ENCODE results near the gene MFAP3.

DNA sequence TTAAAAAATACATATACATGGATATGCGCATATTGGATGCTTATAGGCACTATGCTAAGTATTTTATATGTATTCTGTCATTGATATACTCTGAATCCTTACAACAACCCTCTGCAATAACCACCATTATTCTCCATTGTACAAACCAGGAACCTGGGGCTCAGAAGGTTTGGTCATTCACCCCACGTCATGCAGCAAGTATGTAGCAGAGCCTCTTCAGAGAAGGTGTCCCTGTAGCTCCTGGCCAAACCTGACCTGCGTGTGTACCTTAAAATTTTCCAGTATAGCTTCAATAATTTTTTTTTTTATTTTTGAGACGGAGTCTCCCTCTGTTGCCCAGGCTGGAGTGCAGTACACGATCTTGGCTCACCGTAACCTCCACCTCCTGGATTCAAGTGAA, 51.9 kb downstream of the MFAP3 start:
- TF ChIP-seq, protein P1, sequence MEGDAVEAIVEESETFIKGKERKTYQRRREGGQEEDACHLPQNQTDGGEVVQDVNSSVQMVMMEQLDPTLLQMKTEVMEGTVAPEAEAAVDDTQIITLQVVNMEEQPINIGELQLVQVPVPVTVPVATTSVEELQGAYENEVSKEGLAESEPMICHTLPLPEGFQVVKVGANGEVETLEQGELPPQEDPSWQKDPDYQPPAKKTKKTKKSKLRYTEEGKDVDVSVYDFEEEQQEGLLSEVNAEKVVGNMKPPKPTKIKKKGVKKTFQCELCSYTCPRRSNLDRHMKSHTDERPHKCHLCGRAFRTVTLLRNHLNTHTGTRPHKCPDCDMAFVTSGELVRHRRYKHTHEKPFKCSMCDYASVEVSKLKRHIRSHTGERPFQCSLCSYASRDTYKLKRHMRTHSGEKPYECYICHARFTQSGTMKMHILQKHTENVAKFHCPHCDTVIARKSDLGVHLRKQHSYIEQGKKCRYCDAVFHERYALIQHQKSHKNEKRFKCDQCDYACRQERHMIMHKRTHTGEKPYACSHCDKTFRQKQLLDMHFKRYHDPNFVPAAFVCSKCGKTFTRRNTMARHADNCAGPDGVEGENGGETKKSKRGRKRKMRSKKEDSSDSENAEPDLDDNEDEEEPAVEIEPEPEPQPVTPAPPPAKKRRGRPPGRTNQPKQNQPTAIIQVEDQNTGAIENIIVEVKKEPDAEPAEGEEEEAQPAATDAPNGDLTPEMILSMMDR (IDR thresholded peaks at IDR 0.05), result no peak
- no peak for TF ChIP-seq POLR2A (IDR thresholded peaks at IDR 0.05)
- TF ChIP-seq EP300 (IDR thresholded peaks at IDR 0.05), result no peak

All from ovary (tissue), 3 donors.